DMS153 treated with DMSO at 0.1 percent for 48 hours (cell line): Measurements from ENCODE around the gene GNLY.
A peak's percentile ranks its signal among the peaks of the same experiment; 100 is the strongest.

Experiments
- DNase-seq: peaks from one replicate; lab custom pipeline; 2025; ENCODE audit not compliant: unreplicated experiment; lab: John Stamatoyannopoulos, UW

Gene GNLY

DNA sequence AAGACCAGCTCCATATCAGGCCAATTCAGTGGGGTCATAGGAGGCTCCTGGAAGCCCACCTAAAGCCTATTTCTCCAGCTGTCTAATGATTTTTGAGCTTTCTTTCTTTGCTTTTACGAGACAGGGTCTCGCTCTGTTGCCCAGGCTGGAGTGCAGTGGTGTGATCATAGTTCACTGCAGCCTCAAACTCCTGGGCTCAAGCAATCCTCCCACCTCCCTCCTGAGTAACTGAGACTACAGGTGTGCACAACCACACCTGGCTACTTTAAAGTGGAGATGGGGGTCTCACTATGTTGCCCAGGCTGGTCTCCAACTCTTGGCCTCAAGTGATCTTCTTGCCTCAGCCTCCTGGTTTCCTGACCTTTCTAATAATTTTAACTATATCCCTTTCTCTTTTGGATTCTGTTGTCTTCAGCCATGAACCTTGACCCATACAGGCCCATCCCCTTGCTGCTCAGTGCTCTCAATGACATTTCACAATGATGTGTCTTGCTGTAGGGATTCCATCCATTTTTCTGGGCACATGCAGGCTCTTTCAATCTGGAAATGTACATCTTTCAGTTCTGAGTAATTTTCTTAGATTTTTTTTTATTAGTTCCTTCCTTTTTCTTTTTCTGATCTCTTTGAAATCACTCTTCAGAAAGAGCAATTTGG is 29.7 kb downstream of the GNLY start:
- DNase-seq: no peak

DNA sequence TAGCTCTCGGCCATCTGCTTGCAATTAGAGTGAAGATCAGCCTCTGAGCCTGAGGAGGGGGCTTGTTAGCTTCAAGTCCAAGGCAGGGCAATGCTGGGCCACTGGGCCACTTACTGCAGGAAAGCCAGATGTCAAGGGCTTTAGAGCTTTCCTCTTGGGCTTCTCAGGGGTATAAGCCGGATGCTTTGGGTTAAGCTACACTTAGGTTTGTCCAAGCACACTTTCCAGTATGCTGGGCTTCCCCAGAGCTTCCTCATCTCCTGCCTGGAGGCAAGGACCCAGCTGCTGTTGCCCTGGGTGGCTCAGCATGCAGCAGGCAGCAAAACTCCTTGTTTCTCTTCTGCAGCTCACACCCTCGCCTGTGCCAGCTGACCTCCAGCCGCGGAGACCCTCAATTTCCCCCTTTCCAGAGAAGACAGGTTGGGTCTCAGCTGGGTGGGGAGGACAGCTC is 30.6 kb downstream of the GNLY start:
- DNase-seq: no peak

DNA sequence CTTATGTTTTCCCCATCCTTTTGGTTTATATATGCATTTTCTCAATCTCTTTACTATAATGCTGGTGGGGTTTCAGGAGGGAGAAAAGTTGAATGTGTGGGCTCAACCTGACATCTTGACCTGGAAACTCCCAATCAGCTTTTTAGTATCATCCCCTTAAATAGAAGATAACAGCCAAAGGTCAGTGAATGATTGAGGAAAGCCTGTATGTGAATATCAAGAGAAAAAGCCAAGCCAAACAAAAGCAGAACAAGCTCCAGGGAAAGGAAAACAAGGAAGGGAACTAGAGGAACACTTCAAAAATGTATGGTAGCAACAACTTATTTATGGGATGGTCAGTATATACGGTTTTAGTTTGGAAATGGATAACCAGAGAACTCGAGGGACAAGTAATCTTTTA is 31.3 kb downstream of the GNLY start:
- DNase-seq: no peak

DNA sequence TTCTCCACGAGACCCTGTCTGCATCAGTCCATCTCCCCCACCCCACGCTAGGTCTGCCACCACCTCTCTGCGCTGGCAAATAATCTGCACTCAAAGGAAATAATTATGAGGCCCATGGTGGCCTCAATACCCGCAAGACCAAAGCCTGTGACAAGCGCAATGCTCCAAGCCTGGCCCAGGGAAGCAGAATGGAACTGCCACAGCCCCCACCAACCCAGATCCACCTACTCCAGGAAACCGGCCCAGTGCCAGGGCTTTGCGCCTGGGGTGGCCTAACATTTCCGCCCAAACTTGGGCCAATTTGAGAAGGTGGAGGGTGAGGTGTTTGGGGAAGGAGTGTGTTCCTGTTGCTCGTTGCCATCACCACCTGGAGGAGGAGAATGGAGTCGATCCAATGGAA is 33.6 kb downstream of the GNLY start:
- DNase-seq: no peak

DNA sequence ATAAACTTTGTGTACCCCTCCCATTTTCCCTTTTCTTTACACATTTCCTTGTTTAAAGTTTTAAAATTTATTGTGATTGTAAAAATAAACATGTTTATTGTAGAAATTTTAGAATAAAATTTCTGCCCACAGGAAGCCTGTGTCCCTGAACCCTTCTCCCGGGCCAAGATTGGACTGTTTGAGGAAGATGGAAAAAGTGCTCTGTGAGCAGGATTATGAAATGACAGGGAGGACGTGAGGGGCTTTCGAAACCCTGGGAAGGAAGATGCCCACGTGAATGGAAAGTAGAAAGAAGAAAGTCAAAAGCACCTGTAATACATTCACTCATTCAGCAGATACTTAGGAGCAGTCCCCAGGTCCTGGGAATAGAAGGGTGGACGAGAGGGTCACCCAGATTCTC is 34.2 kb downstream of the GNLY start:
- DNase-seq: no peak

DNA sequence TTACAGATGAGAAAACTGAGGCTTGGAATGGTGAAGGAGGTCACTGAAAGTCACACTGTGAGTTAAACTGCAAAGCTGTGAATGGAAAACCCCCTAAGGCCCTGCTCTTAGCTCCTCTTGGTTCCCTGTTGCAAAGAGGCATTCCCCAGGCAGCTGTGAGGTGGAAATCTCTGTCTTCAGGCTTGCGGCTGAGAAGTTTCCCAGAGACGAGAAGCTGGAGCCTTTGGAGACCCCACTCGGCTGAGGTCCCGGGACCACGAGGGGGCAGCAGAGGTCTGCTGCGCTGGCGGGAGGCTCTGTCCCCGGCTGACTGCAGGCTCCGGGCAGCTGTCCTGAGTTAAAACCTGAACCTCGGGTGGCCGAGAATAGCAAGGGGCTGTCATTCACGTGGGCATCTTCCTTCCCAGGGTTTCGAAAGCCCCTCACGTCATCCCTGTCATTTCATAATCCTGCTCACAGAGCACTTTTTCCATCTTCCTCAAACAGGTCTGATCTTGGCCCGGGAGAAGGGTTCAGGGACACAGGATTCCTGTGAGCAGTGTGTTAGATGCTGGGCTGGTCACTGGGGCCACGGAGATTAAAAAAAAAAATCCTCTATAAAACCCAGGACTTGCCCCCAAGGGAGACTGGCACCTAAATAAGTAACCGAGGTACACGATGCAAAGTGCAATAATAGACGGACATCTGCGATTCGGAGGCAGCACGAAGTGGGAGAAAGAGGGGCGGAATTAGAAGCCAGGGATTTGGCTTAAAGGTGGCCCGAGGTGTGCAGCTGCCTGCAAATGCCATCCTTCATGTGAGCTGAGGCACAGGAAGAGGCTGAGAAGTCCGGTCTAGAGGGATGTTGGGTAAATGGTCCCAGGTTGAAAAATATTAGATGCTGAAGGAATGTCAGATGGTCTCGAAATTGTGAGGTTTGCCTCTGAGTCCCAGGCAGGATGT is 35.0 kb downstream of the GNLY start:
- peak; percentile 70 for DNase-seq

DNA sequence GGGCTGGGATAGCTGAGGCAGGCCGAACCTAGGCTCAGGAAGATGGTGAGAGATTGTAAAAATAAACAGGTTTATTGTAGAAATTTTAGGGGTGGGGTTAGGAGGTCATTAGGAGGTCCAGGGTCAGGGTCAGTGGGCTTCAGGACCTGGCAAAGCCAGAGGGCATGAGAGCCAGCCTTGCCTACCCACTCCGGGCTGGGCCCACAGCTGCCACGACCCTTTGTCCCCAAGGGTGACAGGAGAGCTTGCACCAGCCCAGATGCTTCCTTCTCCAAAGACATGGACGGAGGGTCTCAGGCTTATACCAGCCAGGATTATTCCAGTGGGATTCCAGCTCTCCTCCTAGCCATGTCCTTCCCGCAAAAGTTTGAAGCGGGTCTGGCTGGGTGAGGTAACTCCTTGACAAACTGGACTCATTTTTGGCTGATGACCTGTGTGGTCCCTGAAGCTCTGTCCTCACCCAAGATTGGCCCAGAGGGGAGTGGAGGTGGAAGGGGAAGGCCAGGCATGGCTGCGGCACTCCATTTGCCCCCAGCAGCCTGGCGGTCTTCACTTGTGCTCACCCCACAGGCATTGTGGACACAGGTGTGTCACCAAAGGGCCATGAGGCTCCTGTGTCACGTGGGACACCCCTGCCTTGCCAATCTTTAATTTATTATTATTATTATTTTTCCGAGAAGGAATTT is 35.8 kb downstream of the GNLY start:
- DNase-seq: no peak

DNA sequence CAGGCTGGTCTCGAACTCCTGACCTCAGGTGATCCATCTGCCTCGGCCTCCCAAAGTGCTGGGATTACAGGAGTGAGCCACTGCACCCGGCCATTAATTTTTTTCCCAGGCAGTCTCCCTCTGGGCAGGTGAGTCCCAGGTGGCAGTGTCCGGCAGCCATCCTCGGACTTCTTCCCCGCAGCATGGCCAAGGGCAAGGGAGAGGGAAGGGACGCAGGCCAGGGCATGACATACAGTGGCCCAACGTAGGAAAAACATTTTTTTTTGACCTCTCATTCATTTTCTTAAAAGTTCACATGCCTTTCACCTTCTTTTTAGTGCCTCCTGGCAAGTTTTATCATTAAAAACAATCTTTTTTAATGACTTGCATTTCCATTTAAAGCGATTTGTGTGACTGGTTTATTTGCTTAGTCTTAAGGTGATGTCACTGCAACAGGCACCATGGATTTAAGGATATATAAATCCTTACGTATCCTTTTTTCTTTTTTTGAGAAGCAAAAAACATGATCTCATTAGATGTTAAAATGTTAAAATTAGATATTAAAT is 36.6 kb downstream of the GNLY start:
- no peak for DNase-seq

DNA sequence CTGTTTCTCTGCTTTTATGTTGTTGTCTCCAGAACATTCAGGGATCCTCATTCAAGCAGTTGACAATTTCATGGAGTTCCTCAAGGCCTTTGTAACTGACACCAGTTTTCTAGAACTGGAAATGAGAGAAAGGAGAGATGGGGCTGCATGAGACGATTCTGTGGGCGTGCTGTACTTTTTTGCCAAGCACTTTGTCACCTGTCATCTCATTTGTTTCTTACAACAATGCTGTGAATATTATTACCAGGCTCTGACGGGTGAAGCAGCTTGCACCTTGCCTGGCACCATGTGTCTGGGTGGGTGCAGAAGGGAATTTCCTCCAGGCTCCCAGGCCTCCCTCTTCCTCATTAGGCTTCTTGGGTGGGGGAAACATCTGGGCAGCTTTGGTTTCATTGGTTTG is 37.4 kb downstream of the GNLY start:
- DNase-seq: no peak

DNA sequence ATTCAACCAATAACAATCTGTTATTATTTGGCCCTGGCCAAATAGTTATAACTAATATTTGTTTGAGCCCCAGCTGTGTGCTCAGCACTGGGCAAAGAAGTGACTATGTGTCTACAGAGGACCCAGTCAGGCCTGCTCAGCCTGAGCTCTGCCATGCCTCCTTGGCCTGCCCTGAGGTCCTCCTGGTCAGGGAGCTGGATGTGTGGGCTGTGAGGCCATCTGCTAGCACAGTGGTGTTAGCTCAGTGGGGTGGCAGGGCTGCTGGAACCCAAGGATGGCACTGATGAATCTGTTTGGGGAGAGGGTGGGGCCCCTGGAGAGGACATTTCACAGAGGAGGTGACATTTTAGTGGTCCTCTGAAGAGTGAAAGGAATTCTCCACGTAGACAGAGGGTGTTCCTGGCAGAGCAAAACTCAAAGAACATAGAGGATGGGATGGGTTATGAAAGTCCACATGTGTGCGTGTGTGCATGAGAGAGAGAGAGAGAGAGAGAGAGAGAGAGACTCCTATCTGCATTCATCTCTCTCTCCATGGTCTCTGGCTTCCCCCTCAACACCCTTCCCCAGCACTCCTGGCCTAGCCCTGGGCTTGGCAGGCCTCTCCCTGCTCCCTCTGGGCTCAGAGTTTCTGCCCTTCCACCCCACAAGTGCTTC is 38.4 kb downstream of the GNLY start:
- no peak for DNase-seq

DNA sequence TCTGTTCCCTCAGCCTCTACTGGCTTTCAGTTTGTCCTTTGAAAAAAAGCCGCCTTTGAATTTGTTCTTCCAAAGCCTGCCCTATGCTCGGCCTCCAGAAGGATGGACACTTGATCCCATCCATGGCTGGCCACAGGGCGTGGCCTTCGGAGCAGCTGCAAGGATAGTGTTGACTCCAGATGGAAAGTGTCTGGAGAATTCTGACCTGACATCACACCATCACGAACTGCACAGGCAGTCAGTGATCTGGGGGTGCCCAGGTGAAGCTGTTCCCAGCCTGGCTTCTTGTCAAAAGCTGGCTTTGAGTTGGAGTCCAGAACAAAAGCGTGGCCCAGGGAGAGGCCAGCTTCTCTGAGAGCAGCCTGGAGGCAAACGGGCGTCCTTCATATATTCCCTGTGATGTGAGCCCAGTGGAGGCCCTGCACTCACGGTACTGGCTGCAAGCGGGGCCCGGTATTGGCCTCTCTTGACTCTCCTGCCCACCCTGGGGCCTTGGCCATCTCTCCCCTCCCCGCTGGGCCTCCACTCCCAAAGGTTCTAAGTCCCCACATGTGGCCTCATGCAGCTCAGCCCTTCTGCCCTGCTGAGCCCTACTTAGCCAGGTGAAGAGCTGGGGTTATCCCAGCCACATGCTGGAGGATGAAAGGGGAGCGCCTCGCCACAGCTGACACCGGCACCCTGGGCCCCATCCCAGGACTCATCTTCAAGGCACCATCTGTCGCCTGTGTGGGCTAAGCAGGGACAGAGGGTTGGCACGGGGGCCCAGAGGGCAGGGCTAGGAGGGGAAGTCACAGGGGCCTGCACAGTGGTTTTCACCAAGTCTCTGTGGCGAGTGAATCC is 39.2 kb downstream of the GNLY start:
- no peak for DNase-seq

DNA sequence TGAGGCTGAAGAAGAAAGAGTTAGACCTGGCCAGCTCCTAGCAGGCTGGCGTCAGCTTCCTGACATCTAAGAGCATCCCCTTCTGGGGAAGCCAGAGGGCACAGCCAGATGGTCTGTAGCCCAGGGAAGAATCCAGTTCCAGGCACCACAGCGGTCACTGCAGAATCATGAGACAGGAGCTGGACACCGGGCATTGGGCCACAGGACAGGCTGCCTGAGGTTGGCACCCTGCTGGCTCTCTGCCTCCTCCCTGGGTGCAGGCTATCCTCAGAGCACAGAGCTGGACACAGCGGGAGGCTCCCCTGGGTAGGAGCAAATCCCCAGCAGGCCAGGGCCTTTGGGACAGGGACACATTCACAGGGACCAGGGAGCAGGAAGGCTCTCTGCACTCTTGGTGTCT is 39.9 kb downstream of the GNLY start:
- DNase-seq: no peak

DNA sequence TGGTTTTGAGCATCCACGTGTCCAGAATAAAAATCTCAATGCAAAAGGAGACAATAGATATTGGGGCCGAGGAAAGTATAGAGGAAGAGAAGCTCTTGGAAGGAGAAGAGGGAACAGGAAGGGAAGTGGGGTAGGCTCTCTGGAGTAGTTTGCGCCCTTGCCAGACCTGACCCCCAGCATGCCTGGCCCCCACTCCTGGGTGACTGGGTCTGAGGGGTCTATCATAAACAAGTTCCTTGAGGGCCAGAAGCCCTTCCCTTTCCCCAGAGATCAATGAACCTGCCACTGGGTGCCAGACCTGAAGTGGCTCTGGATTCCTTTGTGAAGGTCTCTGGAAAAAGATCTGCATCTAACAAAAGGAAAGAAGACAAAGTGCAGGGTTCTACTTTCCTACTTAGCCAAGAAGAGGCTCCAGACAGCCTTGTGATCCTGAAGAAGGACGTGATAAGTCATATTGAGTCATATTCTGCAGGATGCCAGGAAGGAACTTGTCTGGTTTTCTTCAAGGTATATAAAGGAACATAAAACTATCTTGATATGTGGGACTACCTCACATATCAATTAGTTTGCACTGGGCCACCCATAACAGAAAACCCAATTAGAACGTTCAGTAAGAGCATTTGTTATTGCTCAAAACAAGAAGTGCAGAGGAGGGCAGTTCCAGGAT is 40.9 kb downstream of the GNLY start:
- no peak for DNase-seq

DNA sequence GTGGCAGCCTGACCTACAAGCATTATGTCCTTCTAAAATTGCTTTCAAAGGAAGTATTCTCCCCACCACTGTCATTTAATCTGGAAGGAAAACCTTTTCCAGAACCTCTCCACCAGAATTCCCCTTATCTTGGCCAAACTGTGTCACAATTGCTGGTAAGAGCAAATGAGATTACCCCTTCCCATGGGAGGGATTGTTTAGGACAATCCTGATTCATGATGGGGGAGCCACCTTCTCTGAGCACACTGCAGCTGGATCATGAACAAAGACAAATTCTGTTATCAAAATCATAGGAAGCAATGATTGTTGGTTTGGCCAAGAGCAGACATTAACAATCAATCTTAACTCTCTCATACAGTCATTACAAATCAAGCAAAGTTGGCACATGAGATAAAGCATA is 41.5 kb downstream of the GNLY start:
- DNase-seq: no peak

DNA sequence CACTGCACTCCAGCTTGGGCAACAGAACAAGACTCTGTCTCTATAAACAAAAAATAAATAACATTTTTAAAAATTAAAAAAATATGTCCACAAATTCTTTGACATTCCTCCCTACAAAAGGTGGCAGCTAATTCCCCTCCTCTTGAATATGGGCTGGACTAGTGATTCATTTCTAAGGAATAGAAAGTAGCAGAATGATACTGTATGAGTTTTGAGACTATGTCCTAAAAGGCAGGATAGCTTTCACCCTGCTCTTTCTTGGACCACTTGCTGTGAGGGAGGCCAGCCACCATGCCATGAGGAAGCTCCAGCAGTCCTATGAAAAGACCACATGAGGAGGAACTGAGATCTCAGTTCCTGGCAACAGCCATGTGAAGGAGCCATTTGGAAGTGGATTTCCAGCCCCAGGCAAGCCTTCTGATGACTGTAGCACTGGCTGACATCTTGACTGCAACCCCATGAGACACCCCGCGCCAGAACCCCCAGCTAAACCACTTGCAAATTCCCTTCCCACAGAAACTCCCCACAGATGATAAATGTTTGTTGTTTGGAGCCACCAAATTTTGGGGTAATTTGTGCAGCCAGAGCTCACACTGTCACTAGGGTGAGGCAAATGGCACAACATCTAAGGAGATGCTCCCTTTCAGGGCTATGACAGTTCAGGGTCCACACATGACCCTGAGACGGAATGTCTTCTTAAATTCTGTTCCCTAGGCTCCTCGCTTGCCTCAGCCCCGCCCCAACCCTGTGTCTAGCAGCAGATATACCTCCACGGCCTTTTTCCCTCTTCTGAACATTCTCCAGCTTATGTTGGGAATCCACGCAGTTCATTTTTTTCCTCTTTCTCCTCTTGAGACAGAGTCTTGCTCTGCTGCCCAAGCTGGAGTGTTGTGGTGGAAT is 42.5 kb downstream of the GNLY start:
- no peak for DNase-seq

DNA sequence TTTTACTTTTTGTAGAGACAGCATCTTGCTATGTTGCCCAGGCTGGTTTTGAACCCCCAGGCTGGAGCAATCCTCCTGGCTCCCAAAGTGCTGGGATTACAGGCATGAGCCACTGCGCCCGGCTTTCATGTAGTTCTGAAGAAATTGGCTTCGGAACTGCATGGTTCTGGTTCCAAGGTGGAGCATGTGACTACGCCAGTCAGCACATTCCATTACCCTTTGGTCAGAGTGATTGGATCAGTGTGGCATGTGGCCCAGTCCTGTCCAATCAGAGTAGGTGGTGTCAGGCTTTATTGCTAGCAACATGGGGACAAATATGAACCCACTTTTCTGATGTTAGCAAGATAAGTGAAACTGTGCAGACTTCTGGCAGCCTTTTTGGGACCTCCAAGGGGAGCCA is 43.3 kb downstream of the GNLY start:
- no peak for DNase-seq

DNA sequence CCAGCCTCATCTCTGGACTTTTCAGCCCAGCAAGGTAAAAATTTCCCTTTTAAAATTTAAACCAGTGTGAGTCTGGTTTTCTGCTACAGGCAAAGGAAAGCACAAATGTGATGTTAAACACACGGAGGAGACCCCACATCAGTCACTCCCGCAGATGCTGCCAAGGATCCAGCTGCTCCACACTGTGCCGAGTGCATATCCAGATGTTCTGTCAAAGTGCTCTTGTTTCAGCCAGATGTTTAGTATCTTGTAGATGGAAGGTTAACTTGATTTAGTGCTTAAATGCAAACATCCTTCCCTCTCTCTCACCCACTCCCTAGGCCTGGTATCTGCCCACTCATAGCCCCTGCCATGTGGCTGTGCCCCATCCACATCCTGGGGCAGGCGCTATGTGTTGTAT is 43.8 kb downstream of the GNLY start:
- no peak for DNase-seq

DNA sequence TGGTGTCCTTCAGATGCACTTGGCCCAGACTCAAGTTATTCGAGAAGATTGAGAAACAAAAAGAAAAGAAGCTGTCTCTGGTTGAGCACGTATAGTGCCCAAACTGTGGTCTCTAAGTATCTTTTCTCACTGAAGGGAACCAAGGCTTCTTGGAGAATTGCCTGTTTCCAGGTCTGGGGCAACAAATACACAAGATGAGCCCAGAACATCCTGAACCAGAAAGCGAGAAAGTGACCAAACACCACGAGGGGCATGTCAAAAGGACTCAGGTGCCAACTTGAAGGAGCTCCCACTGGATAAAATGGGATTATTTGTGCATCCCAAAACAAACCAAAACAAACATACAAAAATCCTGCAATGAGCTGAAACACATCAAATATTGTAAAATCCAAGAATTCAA is 46.0 kb downstream of the GNLY start:
- no peak for DNase-seq
